ENCODE results near the gene TMOD3. TPM values are rescaled to one million over a fixed set of nuclear protein-coding genes. Genes with fewer than 3 reads are reported as not detected.

The TMOD3 gene
- total RNA-seq, 1 donor from 2014 or later, result 80.3 TPM

DNA sequence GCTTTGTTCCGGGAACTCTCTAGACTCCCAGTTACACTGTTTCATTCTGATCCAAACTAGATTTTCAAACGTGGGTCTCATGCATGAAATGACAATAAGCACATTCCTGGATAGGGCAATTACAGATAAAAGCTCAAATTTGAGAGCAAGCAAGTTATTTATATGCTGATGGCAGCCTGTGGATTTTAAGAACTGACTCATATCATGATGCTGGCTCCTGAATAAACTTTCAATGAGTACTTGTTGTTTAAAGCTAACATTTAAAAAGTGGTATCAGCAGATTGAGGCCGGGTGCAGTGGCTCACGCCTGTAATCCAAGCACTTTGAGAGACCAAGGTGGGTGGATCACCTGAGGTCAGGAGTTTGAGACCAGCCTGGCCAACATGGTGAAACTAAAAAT is 75.5 kb downstream of the TMOD3 start:
- Histone ChIP-seq H3K36me3 (ENCODE audit: control insufficient read depth, insufficient read depth, low read length) (peaks cover 16% of the 10 kb centered on the region), H3K4me3 (ENCODE audit: low read depth, low read length) (no peak overlapping the region), H3K27me3 (ENCODE audit: control insufficient read depth, insufficient read depth, low read length) (no peaks in the 10 kb centered on the region)
- FAIRE-seq (no peak), DNase-seq (ENCODE audit: low read depth) (no peak)
- TF ChIP-seq, protein P1, sequence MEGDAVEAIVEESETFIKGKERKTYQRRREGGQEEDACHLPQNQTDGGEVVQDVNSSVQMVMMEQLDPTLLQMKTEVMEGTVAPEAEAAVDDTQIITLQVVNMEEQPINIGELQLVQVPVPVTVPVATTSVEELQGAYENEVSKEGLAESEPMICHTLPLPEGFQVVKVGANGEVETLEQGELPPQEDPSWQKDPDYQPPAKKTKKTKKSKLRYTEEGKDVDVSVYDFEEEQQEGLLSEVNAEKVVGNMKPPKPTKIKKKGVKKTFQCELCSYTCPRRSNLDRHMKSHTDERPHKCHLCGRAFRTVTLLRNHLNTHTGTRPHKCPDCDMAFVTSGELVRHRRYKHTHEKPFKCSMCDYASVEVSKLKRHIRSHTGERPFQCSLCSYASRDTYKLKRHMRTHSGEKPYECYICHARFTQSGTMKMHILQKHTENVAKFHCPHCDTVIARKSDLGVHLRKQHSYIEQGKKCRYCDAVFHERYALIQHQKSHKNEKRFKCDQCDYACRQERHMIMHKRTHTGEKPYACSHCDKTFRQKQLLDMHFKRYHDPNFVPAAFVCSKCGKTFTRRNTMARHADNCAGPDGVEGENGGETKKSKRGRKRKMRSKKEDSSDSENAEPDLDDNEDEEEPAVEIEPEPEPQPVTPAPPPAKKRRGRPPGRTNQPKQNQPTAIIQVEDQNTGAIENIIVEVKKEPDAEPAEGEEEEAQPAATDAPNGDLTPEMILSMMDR (IDR thresholded peaks at IDR 0.05; ENCODE audit: insufficient read depth, low read length, severe bottlenecking), result no peak

DNA sequence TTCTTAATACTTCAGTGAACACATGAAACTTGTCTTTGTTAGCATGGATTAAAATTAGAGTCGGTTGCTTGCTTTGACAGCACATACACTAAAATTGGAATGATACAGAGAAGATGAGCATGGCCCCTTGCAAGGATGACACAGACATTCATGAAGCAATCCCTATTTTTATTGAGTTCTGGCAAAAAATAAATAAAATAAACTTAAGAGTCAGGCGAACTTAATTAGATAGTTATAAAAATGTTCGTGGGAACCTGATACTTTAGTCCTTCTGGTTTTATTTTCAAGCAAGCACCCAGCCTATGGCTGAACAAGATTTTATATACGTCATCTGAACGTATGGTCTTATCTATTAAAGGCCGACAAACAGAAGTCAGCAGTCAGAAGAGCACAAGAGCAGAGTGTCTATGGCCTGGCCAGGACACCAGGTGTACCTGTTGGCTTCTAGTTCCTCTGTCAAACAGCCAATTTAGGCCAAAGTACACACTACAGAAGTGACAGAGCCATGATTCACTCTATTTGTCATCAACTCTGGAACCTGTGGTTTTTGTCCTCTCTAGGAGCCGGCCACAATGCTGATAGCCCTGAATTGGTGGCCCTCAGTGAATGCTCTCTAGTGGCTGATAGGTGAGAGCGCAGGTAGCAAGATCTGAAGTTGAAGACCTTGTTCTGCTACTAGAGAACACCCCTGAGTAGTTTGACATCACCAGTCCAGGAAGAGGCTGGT is 77.8 kb downstream of the TMOD3 start:
- Histone ChIP-seq H3K36me3 (ENCODE audit: control insufficient read depth, insufficient read depth, low read length) (peaks cover 16% of the 10 kb centered on the region), H3K27me3 (ENCODE audit: control insufficient read depth, insufficient read depth, low read length) (no peaks in the 10 kb centered on the region), H3K4me3 (ENCODE audit: low read depth, low read length) (no peak overlapping the region)
- TF ChIP-seq, protein P1 (IDR thresholded peaks at IDR 0.05; ENCODE audit: insufficient read depth, low read length, severe bottlenecking), result peak; percentile 45
- DNase-seq (ENCODE audit: low read depth) (peak; percentile 87), FAIRE-seq (peak; percentile 52)

DNA sequence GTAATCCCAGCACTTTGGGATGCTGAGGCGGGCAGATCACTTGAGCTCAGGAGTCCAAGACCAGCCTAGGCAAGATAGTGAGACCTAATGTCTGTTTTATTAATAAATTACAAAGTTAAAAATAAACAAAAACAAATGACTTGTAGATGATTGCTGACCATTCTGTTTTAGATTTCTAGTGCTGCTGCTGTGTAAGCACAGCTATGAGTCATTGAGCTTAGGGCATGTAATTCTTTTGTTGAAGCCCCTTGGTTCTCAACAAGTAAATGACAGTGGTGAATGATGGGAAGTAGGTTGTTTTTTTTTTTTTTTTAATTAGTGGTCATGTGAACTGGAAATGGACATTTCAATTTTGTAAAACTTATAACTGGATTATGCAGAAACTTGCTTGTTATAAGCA is 78.9 kb downstream of the TMOD3 start:
- H3K36me3 ChIP-seq (ENCODE audit: control insufficient read depth, insufficient read depth, low read length), result peaks cover 15% of the 10 kb centered on the region
- FAIRE-seq, result no peak

DNA sequence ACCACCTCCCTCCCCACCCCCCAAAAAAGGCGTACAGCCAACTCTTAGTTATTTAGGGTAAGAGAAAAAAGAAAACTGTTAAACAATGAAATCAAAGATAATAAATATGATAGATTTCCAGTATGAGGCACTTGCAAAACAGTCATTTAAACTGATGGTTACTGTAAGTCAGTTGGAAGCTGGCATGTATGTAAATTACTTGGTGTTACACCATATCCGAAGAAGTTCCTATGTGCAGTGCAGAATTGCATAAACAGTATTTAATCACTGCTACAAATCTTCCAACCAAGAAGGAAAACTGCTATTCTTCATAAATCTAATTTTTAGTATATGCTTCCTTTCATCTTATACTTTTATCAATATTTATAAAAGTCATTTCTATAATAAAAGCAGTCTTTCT is 80.1 kb downstream of the TMOD3 start:
- H3K36me3 ChIP-seq (ENCODE audit: control insufficient read depth, insufficient read depth, low read length), result peaks cover 18% of the 10 kb centered on the region
- FAIRE-seq, result no peak
- TF ChIP-seq, protein P1 (IDR thresholded peaks at IDR 0.05; ENCODE audit: insufficient read depth, low read length, severe bottlenecking), result no peak

More for the DNA sequence above, 78.9 kb downstream of the TMOD3 start:
- TF ChIP-seq, protein P1 (IDR thresholded peaks at IDR 0.05; ENCODE audit: insufficient read depth, low read length, severe bottlenecking), result no peak
- DNase-seq (ENCODE audit: low read depth), result peak; percentile 35
- Histone ChIP-seq H3K27me3 (ENCODE audit: control insufficient read depth, insufficient read depth, low read length) (no peaks in the 10 kb centered on the region), H3K4me3 (ENCODE audit: low read depth, low read length) (no peak overlapping the region)

DNA sequence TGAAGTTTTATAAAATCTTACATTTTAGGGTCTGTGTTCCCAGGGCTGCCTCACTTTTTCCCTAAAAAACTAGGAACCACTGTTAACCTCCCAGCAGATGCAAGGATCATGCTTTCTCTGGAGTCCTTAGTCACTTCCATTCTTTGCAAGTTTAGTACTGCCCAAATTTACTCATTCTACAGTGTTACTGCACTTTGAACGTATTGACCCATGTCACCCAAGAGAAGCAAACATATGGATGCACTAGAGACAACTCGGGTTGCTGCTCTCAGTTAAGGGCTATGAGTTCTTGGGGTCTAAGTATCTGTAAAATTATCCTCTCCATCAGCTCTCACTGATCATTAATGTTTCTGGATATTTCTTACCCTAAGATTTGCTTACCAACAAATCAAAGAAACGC is 83.1 kb downstream of the TMOD3 start:
- peaks cover 14% of the 10 kb centered on the region for H3K36me3 ChIP-seq (ENCODE audit: control insufficient read depth, insufficient read depth, low read length)
- no peak for DNase-seq (ENCODE audit: low read depth)
- TF ChIP-seq, protein P1 (IDR thresholded peaks at IDR 0.05; ENCODE audit: insufficient read depth, low read length, severe bottlenecking), result no peak

More for the DNA sequence above, 80.1 kb downstream of the TMOD3 start:
- DNase-seq (ENCODE audit: low read depth), result no peak
- Histone ChIP-seq H3K4me3 (ENCODE audit: low read depth, low read length) (no peak overlapping the region), H3K27me3 (ENCODE audit: control insufficient read depth, insufficient read depth, low read length) (no peaks in the 10 kb centered on the region)

DNA sequence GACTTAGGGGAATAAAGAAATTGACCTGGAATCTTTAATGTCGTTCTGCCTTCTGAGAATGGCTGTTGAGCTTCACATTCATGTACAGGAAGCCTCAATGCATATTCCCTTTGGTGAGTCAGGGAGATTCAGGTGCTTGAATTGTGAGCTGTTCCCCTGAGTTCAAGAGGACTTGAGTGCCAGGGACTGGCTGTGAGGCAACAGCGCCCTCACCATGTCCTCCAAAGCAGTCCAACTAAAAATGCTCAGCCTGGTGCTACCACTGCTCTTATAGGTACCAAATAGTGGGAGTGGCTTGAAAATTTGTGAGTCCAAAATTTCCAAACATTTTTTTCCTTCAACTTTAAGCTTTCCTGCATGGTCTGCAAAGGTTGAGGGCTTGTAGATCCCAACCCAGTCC is 88.0 kb downstream of the TMOD3 start:
- TF ChIP-seq, protein P1 (IDR thresholded peaks at IDR 0.05; ENCODE audit: insufficient read depth, low read length, severe bottlenecking), result peak; percentile 67
- no peaks in the 10 kb centered on the region for H3K27me3 ChIP-seq (ENCODE audit: control insufficient read depth, insufficient read depth, low read length)
- H3K36me3 ChIP-seq (ENCODE audit: control insufficient read depth, insufficient read depth, low read length), result peaks cover 7% of the 10 kb centered on the region
- DNase-seq (ENCODE audit: low read depth) (peak; percentile 66), FAIRE-seq (no peak)
- H3K4me3 ChIP-seq (ENCODE audit: low read depth, low read length), result no peak overlapping the region

More for the DNA sequence above, 83.1 kb downstream of the TMOD3 start:
- H3K27me3 ChIP-seq (ENCODE audit: control insufficient read depth, insufficient read depth, low read length), result no peaks in the 10 kb centered on the region
- no peak overlapping the region for H3K4me3 ChIP-seq (ENCODE audit: low read depth, low read length)
- FAIRE-seq, result no peak
